ENCODE results near the gene MORC3.
"Not testable (repeated sequence)": the region's sequence is repeated elsewhere in the genome, so short reads cannot be mapped to it uniquely, and the experiment has no call there.

MORC3 gene

DNA sequence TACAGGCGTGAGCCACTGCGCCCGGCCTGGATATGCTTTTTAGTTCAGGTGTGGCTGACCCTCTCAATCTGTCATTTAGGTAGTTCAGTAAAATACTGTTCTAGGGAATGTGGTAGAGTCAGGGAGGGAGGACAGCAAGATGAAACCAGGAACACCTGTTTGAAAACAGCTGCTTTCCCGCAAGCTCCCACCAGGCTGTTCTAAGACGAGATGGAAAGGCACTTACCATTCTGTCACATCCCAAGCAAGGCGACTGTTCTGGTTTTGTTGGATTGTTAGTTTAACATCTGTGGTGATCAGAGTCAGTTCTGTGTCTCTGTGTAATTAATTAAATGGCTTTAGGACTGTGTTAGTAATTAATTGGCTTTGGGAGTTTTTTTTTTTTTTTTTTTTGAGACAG is 68.1 kb downstream of the MORC3 start:
- Histone ChIP-seq H3K36me3 (ENCODE audit: control insufficient read depth, low read length) (peaks cover 50% of the 10 kb centered on the region), H3K9me3 (ENCODE audit: control insufficient read depth, insufficient read depth, low read length) (no peaks in the 10 kb centered on the region), H4K20me1 (ENCODE audit: control insufficient read depth, insufficient read depth, low read depth, low read length) (no peaks in the 10 kb centered on the region), H3K4me3 (ENCODE audit: low read length) (no peak overlapping the region), H3K4me1 (ENCODE audit: control insufficient read depth, low read length) (peaks cover 8% of the 10 kb centered on the region), H3K27me3 (ENCODE audit: control insufficient read depth, low read length) (no peaks in the 10 kb centered on the region), H3K4me2 (ENCODE audit: low read length) (no peak overlapping the region), H3K27ac (ENCODE audit: low read depth, low read length) (no peak overlapping the region), H3F3A (ENCODE audit: control insufficient read depth, insufficient read depth) (no peaks in the 10 kb centered on the region), H3K9me2 (replicated peaks; ENCODE audit: control insufficient read depth, low read length) (no peaks in the 10 kb centered on the region), H3K79me2 (ENCODE audit: control insufficient read depth, low read length) (peaks cover 23% of the 10 kb centered on the region)
- TF ChIP-seq, protein P1, sequence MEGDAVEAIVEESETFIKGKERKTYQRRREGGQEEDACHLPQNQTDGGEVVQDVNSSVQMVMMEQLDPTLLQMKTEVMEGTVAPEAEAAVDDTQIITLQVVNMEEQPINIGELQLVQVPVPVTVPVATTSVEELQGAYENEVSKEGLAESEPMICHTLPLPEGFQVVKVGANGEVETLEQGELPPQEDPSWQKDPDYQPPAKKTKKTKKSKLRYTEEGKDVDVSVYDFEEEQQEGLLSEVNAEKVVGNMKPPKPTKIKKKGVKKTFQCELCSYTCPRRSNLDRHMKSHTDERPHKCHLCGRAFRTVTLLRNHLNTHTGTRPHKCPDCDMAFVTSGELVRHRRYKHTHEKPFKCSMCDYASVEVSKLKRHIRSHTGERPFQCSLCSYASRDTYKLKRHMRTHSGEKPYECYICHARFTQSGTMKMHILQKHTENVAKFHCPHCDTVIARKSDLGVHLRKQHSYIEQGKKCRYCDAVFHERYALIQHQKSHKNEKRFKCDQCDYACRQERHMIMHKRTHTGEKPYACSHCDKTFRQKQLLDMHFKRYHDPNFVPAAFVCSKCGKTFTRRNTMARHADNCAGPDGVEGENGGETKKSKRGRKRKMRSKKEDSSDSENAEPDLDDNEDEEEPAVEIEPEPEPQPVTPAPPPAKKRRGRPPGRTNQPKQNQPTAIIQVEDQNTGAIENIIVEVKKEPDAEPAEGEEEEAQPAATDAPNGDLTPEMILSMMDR (IDR thresholded peaks at IDR 0.05; ENCODE audit: low read depth, low read length, poor library complexity, severe bottlenecking), result no peak
- no peak for TF ChIP-seq EZH2phosphoT487 (IDR thresholded peaks at IDR 0.05; ENCODE audit: borderline replicate concordance, low read length)

DNA sequence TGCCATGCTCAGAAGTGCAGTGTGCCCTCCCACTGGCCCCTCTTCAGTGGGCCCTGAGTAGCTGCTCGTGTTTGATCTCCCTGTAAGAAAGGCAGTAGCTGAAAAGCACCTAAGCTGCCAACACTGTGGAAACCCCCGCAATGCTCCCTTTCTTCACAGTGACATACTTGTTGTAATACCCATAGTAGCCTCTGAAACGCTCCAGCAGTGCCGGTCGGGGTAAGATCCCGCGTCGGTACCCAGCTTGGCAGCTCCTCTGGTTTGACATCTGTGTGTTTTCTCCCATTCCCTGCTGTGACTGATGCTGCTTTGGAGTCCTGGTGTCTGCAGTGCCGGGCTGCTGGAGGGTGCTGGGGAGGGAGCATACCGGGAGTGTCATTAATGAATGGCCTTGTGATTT is 68.8 kb downstream of the MORC3 start:
- no peaks in the 10 kb centered on the region for H4K20me1 ChIP-seq (ENCODE audit: control insufficient read depth, insufficient read depth, low read depth, low read length)
- no peak for TF ChIP-seq EZH2phosphoT487 (IDR thresholded peaks at IDR 0.05; ENCODE audit: borderline replicate concordance, low read length)
- TF ChIP-seq, protein P1 (IDR thresholded peaks at IDR 0.05; ENCODE audit: low read depth, low read length, poor library complexity, severe bottlenecking), result no peak
- H3K27ac ChIP-seq (ENCODE audit: low read depth, low read length), result no peak overlapping the region
- no peak overlapping the region for H3K4me3 ChIP-seq (ENCODE audit: low read length)
- H3K4me1 ChIP-seq (ENCODE audit: control insufficient read depth, low read length), result peaks cover 8% of the 10 kb centered on the region
- H3K27me3 ChIP-seq (ENCODE audit: control insufficient read depth, low read length), result no peaks in the 10 kb centered on the region
- H3K4me2 ChIP-seq (ENCODE audit: low read length), result no peak overlapping the region
- peaks cover 23% of the 10 kb centered on the region for H3K79me2 ChIP-seq (ENCODE audit: control insufficient read depth, low read length)
- no peaks in the 10 kb centered on the region for H3K9me3 ChIP-seq (ENCODE audit: control insufficient read depth, insufficient read depth, low read length)
- no peaks in the 10 kb centered on the region for H3K9me2 ChIP-seq (replicated peaks; ENCODE audit: control insufficient read depth, low read length)
- H3F3A ChIP-seq (ENCODE audit: control insufficient read depth, insufficient read depth), result no peaks in the 10 kb centered on the region
- peaks cover 50% of the 10 kb centered on the region for H3K36me3 ChIP-seq (ENCODE audit: control insufficient read depth, low read length)

DNA sequence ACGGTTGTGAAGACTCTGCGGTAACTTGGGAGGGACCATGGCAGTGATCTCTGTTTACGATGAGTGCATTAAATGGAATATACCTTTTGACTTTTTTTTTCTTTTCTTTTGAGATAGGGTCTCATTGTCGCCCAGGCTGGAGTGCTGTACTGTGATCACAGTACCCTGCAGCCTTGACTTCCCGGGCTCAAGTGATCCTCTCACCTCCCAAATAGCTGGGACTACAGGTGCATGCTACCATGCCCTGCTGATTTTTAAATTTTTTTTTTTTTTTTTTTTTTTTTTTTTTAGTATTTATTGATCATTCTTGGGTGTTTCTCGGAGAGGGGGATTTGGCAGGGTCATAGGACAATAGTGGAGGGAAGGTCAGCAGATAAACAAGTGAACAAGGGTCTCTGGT is 71.7 kb downstream of the MORC3 start:
- not testable (repeated sequence) for H4K20me1 ChIP-seq (ENCODE audit: control insufficient read depth, insufficient read depth, low read depth, low read length); H3K4me1 ChIP-seq (ENCODE audit: control insufficient read depth, low read length); H3K4me2 ChIP-seq (ENCODE audit: low read length); H3K9me3 ChIP-seq (ENCODE audit: control insufficient read depth, insufficient read depth, low read length); H3K9me2 ChIP-seq (replicated peaks; ENCODE audit: control insufficient read depth, low read length); H3K27me3 ChIP-seq (ENCODE audit: control insufficient read depth, low read length); H3F3A ChIP-seq (ENCODE audit: control insufficient read depth, insufficient read depth); H3K27ac ChIP-seq (ENCODE audit: low read depth, low read length); H3K4me3 ChIP-seq (ENCODE audit: low read length)
- Histone ChIP-seq H3K36me3 (ENCODE audit: control insufficient read depth, low read length) (peaks cover 58% of the 10 kb centered on the region), H3K79me2 (ENCODE audit: control insufficient read depth, low read length) (peaks cover 14% of the 10 kb centered on the region)

DNA sequence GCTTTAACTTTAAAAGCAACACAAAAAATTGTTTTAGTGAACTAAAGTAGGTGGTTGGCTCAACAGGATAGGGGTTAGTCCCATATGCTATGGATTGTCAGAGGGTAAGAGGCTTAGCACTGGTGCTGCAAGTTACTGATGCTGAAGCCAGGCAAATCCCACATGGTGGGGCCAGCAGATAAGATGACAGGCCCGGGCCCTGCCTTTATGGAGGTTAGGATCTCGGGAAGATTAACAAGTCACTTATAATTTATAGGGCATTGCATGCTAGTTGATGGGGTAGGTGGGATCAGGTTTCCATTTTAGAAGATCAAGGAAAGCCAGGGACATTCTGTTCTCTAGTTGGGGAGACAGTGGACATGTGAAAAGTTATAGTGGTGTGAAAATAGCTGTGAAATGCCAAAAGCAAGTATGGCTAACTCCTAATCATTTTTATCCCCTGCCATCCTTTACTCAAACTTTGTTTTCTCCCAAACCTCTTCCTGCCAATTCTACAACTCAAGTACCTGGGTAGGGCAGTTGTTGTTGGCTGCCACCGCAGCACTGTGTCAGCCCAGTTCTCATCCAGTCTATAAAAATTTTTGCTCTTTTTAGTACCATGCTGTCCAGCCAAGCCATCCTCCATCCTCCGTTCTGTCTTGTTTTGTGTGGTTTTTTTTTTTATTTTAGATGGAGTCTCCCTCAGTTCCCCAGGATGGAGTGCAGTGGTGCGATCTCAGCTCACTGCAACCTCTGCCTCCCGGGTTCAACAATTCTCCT is 75.5 kb downstream of the MORC3 start:
- Histone ChIP-seq H3K9me3 (ENCODE audit: control insufficient read depth, insufficient read depth, low read length) (no peaks in the 10 kb centered on the region), H3K27me3 (ENCODE audit: control insufficient read depth, low read length) (no peaks in the 10 kb centered on the region), H3K36me3 (ENCODE audit: control insufficient read depth, low read length) (peaks cover 45% of the 10 kb centered on the region), H3K4me2 (ENCODE audit: low read length) (no peak overlapping the region), H3K4me3 (ENCODE audit: low read length) (no peak overlapping the region), H3K4me1 (ENCODE audit: control insufficient read depth, low read length) (no peaks in the 10 kb centered on the region), H3F3A (ENCODE audit: control insufficient read depth, insufficient read depth) (no peaks in the 10 kb centered on the region), H3K79me2 (ENCODE audit: control insufficient read depth, low read length) (no peaks in the 10 kb centered on the region), H3K27ac (ENCODE audit: low read depth, low read length) (no peak overlapping the region), H3K9me2 (replicated peaks; ENCODE audit: control insufficient read depth, low read length) (no peaks in the 10 kb centered on the region), H4K20me1 (ENCODE audit: control insufficient read depth, insufficient read depth, low read depth, low read length) (no peaks in the 10 kb centered on the region)
- TF ChIP-seq EZH2phosphoT487 (IDR thresholded peaks at IDR 0.05; ENCODE audit: borderline replicate concordance, low read length), result no peak
- TF ChIP-seq, protein P1 (IDR thresholded peaks at IDR 0.05; ENCODE audit: low read depth, low read length, poor library complexity, severe bottlenecking), result no peak
